SHP77 treated with DMSO at 0.1 percent for 48 hours (cell line): Measurements from ENCODE around the gene GRHL1.

Source experiments
- DNase-seq: peaks from one replicate; lab custom pipeline; 2025; lab: John Stamatoyannopoulos, UW

Gene GRHL1

DNA sequence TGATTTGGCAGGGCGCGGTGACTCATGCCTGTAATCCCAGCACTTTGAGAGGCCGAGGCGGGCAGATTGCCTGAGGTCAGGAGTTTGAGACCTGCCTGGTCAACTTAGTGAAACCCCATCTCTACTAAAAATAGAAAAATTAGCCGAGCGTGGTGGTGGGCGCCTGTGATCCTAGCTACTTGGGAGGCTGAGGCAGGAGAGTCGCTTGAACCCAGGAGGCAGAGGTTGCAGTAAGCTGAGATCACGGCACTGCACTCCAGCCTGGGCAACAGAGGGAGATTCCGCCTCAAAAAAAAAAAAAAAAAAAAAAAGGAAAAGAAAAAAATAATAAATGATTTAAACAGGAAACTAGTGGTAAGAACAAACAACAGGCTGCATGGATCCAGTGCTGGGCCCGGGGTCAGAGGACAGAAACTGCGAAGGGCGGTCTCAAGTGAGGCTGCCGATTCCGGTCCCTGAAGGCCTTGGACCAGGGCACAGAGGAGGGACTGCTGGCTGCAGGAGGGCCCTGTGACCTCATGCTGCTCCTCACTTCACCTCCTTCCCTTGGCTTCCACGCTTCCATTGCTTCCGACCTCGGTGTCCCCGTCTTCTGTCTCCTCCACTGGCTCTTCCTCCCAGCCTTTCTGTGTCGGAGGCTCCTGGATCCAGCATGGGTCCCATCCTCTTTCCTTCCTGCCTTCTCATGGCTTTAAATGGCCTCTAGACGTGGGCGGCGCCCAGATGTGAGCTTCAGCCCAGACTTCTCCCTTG, 2.1 kb upstream of the GRHL1 start:
- DNase-seq: no peak

DNA sequence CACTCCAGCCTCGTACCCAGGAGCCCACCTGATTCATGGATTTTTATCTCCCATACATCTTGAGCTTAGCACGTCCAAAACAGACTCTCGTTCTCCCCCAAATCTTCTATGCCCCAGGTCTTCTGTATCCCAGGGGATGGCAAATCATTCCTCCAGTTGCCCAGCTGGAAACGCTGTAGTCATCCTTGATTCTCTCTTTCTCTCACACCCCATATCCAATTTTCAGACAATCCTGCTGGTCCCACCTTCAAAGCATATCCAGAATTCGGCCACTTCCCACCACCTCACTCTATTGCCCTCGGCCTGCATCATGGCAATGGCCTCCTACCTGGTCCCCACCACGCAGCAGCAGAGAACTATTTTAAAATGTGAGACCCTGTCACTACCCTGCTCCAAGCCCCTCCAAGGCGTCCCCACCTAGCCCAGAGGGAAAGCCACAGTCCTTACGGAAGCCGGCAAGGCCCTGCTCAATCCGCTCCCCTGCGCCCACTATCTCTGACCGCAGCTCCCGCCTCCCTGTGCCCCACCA, 1.4 kb upstream of the GRHL1 start:
- DNase-seq: no peak

DNA sequence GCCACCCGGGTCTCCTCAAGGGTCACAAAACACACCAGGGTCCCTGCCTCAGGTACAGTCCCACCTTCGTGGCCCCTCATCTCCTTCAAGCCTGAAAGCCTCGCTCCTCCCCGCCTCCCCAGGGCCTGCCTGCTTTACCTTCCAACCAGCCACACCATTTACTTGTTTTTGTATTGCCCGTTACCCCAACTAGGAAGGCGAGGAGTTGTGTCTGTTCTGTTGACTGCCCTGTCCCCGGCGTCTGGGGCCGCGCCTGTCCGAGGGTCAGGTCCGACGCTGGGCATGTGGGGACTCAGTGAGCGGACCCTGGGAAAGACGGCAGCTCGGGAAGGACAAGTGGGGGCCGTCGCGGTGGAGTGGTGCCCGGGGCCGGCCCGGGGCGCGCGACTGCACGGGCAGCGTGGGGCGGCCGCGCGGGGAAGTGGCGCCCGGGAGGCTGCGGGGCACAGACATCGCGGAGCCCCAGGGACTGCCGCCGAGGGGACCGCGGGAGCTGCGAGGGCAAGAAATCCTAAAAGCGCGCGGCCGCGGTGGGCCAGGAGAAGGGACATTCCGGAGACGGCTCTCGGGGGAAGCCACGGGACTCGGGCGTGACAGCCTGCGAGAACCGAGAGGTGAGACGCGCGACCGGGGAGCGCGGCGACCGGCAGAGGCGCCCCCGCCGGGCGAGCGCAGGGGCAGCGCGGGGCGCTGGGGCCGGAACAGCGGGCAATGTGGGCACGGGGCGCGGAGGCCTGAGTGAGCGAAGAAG, 797 bp upstream of the GRHL1 start:
- DNase-seq: no peak

DNA sequence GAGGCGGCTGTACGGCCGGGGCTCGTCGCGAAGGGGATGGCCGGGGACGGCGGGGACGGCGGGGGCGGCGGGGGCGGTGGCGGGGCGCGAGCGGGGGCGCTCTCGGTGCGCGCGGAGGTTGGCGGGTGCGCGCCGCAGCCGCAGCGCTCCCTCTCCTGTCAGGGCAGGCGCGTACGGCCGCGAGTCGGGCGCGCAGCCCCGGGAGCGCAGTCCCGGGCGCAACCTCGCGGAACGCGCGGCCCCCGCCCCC, 296 bp upstream of the GRHL1 start:
- DNase-seq: no peak

DNA sequence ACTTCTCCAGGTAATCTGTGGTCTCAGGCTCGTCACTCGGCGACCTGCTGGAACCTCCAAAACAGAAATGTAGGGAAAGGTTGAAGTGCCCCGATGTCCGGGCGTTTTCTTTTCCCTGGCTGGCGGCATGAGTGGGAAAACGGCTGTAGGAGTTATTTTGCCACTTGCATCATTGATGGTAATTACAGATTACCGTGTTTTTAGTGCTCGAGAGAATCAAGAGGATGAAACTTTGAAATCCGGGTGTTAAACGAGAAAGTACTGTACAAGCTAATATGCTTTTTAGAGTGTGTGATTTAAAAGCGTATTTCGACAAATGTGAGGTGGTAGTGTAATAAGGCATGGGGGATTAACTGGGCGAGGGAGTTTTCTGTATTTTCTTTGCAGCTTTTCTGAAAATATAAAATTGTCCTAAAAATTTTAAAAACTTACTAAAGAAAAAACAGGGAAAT, 819 bp downstream of the GRHL1 start:
- no peak for DNase-seq

DNA sequence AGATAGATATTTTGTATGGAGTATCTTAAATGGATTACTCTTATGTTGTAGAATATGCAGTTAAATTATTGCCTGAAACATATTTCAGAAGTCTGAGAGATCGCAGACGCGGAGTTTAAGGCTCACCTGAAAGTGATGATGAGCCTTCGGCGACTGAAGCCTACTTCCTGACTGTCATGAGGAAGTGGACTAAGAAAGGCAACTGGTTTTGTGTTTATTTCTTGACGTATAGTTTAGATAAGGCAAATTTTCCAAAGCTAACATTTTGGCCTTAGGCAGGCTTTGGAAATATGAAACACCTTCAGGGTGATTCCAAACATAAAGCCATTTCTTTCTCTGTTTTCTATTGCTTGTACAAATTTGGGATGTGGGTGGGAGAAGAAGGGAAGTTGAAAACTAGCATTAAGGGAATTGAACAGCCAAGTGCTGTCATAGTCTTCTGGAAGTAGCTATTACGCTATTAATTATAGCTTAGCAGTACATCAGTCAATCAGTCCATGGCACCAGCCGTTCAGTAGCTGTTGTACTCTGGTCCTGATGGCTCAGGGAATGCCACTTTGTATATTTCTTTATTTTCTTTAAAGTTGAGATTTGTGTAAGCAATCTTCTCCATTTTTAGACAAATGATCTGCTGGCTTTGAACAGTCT, 1.5 kb downstream of the GRHL1 start:
- no peak for DNase-seq

DNA sequence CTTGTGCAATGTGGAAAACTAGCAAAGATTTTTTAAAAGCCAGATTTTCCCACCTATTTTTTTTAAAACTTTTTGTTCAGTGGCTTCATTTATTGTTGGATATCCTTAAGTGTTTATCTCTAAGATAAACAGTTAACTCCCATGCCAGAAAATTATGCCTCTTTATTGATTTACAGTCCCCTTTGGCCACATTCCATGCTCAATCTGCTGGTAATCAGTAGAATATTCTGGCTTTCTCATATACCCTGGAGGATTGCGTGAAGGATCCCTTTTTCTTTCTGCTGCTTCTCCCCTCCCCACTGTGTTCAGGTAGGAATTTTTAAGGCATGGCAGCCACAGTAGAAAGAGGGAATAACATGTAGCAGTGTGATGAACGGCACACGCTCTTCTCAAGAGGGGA, 2.6 kb downstream of the GRHL1 start:
- no peak for DNase-seq

DNA sequence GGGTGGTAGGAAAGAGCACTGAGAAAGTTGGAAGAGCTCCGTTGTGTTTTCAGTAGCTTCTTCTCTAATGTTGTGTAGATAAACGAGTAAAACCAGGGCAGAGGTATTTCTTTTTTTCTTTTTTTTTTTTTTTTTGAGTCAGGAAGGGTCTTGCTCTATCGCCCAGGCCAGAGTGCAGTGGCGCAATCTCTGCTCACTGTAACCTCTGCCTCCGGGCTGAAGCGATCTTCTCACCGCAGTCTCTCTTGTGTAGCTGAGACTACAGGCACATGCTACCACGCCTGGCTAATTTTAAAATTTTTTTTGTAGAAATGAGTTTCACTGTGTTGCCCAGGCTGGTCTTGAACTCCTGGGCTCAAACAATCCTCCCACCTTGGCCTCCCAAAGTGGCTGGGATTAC, 6.6 kb downstream of the GRHL1 start:
- no peak for DNase-seq

DNA sequence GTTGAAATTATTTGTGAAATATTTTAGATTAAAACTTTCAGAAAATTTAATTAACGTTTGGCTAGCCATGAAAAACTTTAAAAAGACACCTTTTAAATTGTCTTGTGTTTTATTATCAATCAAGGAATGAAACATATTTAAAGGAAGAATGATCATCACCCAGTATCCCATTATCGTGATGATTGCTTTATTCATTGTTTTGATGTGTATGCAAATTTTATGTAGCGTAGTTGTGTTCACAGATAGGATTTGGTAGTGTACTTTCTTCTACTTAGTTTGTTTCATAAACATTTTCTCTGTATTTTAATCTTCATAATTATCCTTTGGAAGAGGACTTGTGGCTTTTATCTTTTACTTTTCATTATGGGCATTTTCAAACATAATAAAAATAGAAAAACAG, 7.8 kb downstream of the GRHL1 start:
- DNase-seq: no peak

DNA sequence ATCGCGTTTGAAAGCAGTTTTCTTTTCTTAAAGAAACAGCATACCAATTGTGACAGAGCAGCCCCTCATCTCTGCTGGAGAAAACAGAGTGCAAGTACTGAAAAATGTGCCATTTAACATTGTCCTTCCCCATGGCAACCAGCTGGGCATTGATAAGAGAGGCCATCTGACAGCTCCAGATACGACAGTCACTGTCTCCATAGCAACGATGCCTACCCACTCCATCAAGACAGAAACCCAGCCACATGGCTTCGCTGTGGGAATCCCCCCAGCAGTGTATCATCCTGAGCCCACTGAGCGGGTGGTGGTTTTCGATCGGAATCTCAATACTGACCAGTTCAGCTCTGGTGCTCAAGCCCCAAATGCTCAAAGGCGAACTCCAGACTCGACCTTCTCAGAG, 9.5 kb downstream of the GRHL1 start:
- DNase-seq: no peak

DNA sequence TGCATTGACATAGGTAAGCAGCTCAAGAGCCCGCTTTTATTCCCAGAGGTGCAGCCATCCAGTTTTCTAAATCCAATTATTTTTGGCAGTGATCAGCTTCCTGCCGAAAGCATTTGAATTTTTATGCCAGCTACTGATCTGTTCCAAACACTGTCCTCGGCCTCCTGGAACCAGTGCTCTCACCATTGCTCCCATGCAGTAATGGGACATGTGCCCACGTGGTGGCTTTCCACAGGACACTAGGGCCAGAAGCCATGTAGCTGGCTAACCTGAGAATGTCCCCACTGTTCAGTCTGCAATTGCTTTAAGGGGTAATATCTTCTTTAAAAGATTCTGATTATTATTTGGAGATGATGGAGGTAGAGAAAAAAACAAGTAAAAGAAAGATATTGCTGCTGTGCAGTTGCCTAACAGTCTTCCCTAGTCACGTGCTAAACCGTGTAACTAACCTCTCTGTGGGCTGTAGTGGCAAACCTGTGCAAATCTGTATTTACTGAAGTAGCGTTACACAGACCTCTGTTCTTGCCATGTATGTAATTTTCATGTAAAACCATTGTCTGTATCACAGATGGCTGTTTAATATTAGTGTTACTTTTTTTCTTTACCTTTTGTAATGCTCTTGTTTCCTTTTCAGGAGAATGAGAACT, 13.0 kb downstream of the GRHL1 start:
- DNase-seq: no peak

DNA sequence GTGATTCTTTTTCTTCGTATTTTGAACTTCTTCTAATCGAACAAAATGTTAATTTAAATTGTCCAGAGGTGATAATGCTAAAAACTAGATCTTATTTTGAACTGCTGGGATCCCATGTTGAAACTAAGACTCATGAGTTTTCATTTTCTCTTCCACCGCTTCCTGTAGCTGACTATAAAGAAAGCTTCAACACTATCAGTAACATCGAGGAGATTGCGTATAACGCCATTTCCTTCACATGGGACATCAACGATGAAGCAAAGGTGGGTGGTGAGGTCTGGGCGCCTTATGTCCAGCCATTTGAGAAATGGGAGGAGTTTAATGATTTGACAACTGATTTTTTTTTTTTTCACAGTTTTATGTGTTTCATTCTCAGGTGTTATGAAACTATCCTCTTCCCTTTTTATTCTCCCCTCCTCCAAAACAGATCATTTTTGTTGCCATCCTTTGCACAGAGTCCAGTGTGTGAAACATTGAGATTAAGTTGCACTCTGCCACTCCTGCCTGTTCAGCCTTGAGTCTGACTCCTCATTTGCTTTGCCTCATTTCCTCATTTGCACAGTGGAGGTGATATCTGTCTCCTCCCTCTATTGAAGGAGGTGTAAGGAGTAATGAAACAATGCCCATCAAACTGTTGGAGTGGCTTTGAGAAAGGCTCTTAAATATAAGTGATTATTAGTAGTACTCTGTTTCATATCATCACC, 13.8 kb downstream of the GRHL1 start:
- DNase-seq: no peak

DNA sequence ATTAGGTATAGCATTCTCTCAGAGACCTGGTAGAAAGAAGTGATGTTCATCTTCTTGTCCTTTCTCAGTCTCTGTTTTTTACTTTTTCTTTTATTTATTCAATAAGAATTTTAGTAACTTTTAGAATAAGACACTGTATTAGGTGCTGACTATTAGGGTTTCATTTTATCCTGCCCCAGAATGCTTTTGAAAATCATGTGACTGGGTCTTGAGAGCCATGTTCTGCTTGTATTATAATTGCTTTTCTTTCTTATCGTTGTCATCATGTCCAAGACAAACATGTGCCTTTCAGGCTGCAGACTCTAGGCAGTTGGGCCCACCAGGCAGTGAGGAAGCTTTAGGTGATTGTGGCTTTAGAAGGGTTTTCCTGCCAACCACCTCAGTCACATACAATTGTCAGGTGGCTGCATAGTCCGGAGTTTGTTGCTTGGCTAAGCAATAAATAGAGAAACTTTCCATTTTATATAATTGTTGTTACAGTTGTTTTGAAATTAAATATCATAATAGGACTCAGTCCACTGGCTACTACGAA, 15.1 kb downstream of the GRHL1 start:
- no peak for DNase-seq

DNA sequence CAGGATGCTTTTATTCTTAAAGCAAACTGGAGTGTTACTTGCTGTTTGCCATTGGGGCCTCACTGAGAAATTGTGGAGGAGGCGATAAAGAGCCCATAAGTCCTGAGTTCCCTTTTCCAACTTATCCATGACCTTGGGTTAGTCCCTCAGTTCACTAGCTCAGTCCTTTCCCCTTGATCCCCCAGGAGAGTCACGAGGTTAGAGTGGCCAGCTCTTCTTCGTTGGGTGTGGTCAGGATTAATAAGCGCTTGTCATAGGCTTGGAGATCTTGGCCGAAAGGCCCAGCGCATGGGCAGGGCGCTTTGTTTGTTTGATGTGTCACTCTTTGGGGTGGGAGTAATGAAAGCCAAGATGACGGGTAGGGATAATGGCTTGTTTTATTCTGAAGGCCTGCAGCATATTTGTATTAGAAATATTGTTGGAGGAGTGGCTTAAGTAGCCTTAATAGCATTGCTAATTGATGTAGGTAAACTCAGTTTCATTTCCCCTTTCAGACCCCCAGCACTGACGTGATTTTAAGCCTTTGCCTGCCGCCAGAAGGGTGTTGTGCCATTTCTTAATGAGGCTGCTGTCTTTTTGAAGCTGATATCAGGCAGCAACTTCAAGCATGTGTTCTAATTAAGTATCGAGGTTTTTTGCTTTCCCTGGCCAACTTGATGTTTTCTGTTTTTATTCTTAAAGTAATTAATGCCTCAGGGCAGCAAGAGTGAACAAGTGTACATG, 15.7 kb downstream of the GRHL1 start:
- no peak for DNase-seq

DNA sequence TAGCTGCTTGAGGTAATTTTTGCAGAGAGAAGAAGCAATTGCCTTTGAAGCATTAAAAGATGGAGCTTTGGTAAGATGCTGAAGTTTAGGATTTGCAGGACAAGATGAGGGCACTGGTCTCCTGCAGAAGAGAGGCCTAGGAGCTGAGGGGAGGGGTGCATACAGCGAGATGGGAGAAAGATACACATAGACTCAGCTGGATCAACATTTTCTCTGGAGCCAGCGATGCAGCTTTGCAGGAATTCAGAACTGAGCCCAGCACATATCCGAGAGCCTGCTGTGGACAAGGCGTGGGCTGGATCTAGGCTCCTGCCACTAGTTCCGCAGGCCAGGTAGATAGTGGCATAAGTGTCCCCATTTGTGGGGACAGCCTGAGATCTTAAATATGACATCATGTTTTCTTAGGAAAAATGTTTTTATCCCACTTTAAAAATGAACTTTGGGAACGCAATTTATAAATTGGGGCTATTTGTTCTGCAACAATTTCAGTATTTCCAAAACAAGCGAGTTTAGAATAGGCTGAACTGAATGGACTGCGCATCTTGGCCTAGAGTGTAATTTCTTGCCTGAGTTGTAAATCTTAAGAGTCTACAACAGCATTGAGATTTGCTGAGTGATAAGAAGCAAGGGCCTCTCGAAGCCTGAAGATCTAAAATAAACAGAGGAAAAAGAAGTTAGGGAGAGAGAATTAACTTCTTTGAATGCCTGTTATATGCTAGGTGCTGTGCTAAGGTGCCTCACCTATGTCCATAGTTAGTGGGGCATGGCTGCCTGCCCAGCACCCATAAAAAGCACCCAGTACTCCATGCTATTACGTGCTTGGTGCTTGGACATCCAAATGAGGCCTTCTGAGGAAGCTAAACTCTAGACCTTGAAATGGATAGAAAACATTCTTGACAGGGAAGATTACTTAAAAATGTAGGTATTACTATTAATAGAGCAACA, 17.3 kb downstream of the GRHL1 start:
- DNase-seq: no peak

DNA sequence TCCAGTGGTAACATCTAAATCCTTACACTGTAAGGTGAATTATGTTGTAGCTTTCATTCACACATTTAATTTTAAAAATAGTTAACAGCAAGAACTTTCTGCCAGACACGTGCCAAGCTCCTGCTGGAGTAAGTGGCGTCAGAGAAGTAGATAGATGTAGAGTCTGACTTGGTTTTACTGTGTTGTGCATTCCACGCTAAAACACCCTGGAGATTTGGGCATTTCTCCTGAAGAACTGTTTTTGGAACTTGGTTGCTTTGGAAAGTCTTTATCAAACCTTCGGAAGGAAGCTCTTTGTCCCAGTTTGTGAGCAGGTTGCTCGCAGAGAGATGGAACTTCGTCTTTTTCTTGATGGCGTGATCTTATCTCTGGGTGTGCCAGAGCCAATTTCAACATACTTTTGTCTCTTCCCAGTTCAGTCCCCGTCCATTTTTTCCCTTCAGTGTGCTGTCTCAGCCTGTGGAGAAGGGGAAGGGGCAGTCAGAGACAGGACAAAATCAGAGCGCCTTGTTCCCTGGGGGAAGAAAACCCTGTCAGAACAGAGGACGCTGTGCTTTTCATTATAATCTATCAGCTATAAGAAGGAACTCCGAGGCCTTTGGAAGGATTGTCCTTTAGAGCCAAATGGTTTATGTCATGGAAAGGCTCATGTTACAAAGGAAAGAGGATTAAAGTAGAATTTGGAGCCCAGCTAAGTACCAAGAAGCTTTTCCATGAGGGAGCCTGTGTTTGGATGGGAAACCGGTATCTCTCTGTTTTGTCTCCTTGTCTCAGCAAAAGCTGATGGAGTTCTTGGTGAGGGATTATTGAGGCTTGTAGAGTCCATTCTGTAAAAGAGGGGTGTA, 18.9 kb downstream of the GRHL1 start:
- DNase-seq: no peak

DNA sequence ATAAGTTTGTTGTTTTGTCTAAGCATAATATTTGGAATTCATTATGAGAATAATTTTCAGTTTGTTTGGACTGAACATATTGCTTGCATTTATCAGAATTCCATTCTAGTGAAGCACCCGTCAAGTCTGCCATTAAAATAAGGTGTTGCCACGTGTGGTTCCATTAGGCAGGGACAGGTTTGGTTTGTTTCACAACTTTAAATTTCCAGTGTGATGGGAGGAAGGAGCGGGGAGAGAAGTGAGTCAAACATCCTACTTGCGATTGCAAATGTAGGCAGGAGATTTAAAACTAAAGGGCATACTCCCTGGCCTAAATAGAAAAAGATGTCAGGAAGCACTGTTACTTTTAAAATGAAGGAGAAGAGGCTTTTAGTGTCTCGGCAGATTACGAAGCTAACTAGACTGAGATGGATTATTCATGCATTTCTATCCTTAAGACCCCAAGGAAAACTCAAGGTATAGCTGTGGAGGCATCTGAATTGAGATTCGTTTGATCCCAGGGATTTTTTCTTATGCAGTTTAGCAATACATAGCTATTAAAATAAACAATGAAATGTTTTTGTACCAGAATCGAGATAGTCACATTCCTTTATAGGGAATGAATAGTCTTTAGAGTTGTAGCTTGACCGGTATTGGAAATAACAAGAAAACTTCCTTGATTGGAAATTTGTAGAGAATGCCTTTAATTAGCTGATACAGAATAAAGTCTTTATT, 19.8 kb downstream of the GRHL1 start:
- no peak for DNase-seq

DNA sequence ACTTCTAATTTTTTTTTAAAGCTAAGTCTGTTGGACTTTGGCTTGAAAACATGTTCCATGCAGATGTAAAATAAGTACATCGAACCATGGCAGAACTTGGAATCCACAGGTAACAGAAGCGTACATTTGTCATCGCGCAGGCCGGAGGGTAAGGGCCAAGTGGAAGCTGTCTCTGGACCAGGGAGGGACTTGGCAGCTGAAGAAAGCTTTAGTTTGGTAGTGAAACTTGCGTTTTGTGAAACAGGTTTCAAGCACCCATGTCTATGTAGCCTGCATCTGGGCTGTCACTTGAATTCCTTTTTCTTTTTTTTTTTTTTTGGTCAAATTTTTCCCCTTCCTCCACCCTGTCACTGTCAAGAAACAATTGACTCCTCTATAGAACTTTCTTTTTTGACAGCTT, 20.4 kb downstream of the GRHL1 start:
- DNase-seq: no peak
